DOHH2 (cell line): Measurements from ENCODE around the gene LCOR.

Source experiments
- EZH2phosphoT487 ChIP-seq: fragments of 200-600 bp; sonication (generic); IDR thresholded peaks from 2 replicates; pipeline ENCODE4 v1.6.1; 2017; ENCODE audit warnings: borderline replicate concordance, mild to moderate bottlenecking, antibody characterized with exemption, low read length, moderate library complexity, mixed read lengths
- TF ChIP-seq, protein P1 (sequence below): fragments of 200-600 bp; sonication (generic); IDR thresholded peaks from one replicate; pipeline ENCODE4 v1.5.1; 2014; ENCODE audit warnings: antibody characterized with exemption, mild to moderate bottlenecking, low read depth, low read length; ENCODE audit not compliant: poor library complexity, severe bottlenecking

DNA sequence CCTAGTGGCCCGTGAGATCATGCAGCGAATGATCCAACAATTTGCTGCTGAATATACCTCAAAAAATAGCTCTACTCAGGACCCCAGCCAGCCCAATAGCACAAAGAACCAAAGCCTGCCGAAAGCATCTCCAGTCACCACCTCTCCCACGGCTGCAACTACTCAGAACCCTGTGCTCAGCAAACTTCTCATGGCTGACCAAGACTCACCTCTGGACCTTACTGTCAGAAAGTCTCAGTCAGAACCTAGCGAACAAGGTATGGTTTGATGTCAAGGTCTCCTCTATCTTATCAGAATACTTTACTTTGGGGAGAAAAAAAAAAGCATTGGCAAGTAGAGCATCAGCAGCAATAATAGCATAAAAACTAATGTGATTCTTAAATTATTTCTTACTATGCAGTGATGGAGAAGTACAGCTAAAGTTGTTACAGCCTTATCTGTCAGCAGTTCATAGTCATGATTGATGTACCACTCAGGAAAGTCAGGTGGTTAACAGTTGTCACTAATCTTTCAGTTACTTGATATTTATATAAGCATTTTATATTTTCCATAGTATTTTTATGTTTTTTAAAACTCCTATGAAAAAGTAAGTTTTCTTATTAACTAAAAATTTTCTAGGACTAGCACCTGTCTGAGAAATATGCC is 117.1 kb downstream of the LCOR start:
- TF ChIP-seq, protein P1, sequence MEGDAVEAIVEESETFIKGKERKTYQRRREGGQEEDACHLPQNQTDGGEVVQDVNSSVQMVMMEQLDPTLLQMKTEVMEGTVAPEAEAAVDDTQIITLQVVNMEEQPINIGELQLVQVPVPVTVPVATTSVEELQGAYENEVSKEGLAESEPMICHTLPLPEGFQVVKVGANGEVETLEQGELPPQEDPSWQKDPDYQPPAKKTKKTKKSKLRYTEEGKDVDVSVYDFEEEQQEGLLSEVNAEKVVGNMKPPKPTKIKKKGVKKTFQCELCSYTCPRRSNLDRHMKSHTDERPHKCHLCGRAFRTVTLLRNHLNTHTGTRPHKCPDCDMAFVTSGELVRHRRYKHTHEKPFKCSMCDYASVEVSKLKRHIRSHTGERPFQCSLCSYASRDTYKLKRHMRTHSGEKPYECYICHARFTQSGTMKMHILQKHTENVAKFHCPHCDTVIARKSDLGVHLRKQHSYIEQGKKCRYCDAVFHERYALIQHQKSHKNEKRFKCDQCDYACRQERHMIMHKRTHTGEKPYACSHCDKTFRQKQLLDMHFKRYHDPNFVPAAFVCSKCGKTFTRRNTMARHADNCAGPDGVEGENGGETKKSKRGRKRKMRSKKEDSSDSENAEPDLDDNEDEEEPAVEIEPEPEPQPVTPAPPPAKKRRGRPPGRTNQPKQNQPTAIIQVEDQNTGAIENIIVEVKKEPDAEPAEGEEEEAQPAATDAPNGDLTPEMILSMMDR: no peak
- no peak for TF ChIP-seq EZH2phosphoT487
